IPS DF 4.7 (cell line): ENCODE data around the gene STARD13.

Experiments used
- DNase-seq: peaks from one replicate; pipeline ENCODE4 v3.0.0-alpha.2; 2013; ENCODE audit warnings: low spot score; ENCODE audit errors: extremely low read depth

The STARD13 gene

DNA sequence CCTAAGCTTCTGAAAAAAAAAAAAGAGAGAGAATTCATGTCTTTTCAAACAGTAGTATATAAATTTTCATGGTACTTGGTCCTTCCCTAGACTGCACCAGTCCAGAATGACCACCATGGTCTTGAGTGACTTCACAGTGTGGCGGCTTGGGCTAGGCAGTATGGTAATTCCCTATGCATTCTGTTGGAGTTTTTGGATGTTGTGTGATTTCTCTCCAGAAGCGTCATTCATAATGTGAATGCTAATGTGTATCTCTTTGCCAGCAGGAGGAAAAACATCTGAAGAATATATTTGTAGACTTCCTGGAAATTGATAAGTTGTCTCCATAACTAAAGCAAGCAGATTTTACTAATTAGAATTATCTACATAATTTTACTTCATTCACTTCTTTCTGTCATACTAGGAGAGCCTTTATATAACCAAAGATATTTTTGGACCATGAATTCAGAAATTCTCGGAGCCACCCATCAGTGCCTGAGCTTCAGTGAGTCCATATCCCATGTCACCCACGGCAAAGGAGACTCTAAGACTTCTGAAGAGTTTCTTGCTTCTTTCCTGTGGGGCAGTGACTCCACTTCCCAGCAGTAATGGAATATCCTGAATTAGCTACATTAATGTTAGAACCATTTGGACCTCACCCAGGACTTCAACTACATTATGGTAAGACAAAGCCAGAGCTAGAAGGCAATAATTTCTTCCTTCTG is 8.4 kb downstream of the STARD13 start:
- no peak for DNase-seq

DNA sequence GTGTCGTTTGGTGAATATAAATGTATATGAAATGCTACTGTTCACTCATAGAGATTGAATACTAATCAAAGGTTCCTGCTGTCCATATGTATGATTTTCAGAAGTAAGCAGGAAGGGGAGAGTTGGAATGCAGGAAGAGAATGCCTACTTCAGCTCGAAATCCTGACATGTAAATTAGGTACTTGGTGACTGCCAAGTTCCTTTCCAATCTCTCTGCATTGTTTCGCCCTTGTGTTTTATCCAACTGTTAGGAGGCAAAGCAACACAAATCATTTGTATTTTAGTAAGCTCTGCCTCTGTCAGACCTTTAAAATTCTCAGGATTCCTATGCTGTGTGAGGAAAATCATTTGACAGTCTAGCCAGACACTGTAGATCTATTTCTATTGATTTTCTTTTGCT is 9.0 kb downstream of the STARD13 start:
- no peak for DNase-seq

DNA sequence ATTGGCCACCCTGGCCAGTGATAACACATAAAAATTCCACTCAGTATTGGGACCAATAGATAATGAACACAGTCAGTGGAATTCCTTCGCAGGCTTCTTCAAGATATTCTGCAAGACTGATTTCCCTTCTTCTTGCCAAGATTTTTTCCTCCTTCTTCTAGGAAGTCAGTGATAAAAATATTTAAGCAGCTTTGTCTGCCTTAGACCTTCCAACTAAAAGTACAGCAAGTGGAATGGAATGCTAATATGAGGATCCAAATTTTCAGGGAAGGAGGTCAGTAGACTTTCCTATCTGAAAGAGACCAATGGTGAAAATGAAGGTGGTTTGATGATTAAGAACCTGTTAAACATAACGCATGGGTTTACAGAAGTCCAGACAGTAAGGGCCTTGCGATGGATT is 9.6 kb downstream of the STARD13 start:
- DNase-seq, result no peak

DNA sequence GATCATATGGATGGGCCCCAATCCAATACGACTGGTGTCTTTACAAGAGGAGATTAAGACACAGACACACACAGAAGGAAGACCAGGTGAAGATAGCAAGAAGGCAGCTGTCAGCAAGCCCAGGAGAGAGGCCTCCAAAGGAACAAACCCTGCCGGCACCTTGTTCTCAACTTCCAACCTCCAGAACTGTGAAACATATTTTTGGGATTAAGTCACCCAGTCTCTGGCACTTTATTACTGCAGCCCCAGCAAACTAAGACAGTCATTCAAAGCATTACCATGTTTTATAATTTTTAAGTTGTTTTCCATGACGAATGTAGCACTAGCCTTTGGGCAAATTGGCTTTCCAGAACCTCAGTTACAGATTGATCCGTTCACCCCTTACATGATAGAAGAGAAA is 11.3 kb downstream of the STARD13 start:
- no peak for DNase-seq

DNA sequence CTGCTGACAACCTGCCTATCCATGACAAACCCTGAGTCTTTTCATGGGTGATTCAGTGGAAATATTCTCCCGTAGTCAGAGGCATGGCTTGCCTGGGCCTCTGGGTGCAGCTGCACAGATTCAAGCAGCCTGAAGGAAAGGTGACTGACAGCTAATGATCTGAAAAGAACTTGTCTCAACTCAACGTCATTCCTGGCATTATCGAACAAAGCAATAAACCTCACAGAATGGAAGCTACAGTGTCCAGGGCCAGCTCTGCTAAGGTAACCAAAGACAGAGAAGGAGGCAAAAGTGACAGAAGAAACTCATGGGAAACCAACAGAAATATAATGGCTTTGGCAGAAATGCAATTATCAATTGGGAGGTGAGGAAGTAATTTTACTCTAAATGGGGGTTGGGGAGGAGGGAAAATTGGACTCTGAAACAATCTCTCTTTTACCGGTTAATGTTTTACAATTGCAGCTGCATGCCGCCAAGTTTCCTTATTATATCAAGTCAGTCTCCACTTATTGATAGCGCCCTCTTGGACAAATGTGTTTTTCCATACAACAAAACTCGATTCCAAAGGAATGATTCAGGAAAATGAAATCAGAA is 12.9 kb downstream of the STARD13 start:
- DNase-seq, result no peak

DNA sequence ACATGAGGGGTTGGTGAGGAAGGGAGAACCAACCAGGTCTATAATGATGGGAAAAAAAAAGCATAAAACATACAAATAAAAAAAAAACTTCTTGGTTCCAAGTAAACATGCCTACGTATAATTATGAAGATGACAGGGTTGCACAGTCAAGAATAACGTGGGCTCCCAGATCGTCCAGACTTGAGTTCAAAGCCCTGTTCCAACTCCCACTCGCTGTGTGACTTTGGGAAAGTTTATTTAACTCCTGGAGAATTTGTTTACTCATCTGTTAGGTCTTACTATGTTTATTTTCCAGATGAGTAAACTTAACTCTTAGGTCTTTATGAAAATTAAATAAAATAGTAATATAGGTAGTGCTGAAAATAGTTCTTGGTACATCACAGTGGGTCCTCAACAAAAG is 13.8 kb downstream of the STARD13 start:
- no peak for DNase-seq

DNA sequence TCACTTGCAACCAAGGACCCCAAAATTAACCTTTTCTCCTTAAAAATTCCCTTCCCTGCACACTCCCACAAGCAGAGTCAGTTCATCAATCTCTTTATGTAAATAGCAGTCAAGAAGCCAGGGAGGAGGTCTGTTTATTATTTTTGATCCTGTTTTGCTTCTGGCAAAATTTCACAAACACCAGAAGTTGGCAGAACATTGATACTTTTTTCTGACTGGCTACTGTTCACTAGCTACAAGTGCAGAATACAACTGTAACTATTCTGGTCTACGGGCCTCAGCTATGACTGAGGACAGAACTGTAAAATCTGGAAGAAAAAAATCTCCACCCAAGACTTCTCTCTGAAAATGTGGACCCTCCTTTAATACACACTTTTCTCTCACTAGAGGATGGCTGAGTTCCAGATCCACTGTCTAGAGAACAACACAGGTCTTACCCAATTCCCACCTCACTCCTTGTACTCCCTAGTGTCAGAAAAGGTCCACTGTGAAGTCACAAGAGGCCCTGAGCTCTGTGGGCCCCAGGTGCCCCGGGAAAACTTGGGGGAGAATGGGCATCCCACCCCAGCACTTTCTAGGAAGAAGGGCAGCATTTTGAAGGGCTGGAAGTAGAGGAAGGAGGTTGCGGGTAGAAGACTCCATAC is 14.5 kb downstream of the STARD13 start:
- no peak for DNase-seq

DNA sequence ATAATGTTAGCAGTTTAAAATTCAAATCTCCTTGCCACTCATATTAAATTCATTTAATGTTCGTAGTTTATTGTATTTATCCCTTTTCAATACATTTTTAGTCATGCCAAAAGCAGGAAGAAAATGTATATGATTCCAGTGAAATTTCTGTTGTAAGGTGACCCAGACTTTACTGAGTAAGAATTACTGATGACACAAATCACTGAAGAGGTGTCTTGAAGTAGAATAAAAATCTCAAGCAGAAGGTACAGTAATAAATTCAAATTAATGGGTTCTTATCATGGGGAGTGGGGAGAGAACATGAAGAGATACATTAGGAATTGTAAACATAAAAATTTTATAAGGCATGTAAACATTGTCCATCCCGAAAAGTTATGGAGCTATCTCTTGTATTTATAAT is 19.9 kb downstream of the STARD13 start:
- no peak for DNase-seq

DNA sequence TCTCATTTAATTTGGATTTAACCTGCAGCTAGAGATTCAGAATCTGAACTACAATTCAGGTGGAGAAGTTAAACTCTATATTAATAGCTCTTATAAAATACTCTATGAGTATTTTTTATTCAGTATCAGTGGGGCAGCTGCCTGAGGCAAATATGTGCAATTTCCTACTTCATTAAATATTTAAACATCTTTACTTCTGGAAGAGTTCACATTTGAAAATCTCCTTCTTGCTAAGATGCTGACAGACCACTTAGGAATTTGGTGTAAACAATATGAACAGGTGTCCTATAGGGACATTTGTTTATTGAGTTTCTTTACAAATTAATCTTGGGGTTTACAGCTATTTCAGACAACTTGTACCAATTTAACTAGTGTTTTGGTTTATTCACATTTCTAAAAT is 20.4 kb downstream of the STARD13 start:
- no peak for DNase-seq

DNA sequence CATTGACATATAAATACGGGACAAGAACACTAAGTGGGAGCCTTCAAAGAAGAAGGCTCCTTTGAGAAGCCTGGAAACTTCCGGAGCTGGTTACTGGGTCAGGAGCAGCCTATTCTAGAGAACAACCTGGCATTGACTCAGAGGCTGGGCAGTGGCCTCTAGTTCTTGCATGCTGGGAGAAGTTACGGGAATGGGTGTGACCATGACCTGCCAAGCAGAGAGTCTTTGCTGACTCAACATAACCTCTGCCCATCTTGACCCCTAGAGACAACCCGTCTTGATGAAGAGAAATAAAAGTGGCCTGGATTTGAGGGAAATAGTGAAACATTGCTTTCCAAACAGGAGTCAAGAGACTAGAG is 21.0 kb downstream of the STARD13 start:
- no peak for DNase-seq

DNA sequence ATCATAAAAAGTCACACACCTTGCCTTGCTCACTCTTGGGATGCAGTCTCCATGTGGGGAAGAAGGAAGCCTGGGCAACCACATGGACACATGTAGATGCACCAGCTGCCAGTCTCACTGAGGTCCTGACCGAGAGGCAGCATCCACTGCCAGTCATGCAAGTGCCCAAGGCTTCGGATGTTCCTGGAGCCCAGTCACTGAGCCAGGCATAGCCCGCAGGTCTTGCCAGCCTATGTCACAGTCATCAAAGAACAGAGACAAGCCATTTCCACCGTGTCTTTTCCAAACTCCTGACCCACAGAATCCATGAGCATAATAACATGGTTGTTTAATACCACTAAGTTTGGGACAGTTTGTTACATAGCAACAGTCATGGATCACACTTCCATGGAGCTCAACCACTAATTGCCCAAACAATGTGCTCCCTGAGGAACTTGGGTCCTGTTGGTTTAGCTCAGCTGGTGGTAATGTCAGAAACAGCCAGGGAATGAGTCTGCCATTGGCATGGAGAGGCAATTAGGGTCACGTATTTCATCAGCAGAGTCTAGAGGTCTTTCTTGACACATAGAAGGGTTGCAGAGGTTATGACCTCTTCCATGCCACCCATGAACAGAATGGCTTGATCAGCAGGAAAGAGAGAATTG is 21.5 kb downstream of the STARD13 start:
- DNase-seq, result no peak

DNA sequence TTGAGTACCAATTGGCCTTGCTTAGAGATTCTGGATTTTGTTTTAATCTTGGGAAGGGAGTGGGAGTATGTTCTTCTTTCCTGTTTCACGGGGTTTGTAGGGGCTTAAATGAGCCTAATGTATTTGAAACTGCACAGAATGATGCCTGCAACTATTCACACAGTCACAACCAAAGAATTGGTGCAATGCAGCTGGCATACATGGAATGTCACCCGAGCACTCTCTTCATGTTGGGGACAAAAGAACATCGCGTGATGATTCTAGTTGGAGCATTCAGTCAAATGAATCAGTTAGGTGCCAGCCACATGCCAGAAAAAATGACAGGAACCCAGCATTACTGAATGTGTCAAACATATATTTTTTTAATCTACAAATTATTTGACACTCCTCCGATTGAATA is 22.1 kb downstream of the STARD13 start:
- DNase-seq, result no peak

DNA sequence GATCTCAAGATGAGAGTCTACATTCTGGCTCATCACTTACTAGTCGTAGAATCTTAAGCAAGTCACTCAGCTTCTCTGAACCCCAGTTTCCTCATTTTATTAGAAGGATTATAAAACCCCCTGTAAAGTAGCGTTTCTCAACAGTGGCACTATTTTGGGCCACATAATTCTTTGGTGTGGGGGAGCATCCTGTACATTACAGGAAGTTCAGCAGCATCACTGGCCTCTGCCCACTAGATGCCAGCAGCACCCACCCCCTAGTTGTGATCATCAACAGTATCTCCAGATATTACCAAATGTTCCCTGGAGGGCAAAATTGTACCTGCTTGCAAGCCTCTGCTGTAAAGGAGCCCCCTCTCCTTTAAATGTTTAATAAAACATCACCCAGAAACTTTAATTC is 22.6 kb downstream of the STARD13 start:
- no peak for DNase-seq

DNA sequence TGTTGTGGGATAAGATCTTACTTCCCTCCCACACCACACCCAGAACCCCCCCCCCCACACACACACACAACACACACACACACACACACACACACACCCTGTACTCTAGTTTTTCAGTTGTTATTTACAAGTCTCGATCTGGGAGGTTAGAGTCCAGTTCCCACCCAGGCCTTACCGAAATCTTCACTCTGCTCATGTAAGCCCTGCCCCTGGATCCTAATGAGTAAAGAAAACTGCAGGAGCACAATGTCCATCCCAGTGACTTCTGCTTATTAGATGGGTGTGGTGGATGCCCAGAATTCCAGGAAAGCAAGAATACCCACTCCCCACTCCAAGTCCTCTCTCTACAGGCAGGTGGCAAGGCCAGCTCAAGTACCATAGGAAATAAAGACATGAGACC is 23.0 kb downstream of the STARD13 start:
- DNase-seq, result no peak

DNA sequence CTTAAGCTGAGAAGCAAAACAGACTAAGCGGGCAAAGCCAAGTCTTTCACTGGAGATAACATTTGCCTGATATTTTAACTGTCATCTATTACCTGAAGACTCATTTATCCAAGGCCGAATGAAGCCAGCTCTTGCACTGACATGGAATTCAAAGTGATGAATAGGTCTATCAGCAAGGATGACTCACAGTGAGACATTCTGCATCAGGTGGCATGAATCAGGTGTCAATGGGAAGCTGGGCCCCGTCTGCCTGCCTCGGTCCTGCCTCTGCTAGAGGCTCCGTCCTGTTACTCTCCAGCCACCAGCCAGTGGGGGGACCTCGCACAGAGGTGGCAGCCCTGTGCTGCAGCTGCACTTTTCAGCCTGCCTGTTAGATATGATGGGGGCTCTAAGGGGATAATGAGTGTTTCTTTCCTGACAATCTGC is 23.5 kb downstream of the STARD13 start:
- no peak for DNase-seq

DNA sequence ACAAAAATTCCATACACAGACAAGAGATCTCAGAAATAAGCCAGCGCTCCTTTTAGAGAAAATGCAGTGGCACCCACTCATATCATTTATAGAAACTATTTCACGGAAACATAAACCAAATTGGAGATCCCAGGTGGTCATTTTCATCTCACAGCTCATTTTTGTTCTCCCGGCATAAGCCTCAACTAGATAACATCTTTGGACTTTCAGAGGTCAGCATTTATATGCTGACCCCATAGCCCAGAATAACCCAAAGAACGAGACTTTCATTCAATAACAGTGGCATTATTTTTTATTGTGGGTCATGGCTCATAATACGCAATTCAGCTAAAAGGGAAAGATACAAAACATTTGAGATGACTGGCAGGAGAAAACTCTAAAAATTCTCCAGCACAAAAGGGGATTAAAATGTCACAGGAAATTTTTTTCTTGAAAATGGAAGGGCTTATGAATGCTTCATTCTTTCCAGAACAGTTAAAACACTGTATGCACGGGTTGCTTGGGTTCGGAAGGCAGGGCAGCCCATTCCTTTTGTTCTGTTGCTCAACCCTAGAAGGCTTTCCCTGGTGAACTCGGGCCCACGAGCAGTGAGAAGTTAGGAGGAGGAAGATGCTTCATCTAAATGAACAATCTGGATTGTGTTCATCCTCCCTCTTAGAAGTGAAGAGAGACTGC is 24.0 kb downstream of the STARD13 start:
- DNase-seq, result no peak

DNA sequence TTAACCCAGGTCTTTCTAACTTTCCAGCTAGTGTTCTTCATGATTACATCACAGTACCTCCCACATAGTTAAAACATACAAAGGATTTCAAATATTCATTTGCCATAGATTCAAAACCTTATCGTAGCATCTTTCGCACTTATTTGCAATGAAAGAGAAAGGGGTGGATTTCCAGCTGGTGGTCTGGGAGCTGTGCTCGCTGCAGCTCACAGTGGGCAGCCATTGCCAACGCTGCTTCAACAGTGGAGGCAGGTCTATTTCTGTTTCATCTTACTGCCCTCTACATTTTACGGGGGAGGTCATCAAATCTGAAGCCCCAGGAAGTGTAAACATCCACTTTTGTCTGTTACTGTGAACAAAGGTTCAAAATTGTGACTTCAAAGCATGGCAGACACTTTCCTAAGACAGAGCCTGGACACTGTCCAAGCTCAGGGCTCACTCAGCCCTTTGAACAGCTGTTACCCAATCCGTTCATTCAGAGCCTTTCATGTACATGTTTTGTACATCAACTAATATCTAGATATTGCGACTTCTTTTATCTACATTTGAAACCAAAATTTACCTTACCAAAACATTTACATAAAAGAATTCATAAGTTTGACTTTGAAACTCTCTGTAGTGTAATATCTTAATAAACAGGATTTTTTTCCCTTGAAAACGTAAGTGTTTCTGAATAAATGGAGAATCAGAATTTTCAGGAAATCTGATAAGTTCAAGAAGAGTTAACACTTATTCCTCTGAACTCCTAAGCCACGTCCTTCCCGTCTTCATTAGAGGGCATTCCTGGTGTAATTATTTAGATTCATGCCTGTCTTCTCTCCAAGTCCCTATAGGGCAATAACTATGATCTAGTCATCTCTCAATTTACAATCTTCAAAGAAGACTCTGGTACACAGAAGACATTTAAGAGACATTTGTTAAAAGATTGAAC is 25.1 kb downstream of the STARD13 start:
- no peak for DNase-seq

DNA sequence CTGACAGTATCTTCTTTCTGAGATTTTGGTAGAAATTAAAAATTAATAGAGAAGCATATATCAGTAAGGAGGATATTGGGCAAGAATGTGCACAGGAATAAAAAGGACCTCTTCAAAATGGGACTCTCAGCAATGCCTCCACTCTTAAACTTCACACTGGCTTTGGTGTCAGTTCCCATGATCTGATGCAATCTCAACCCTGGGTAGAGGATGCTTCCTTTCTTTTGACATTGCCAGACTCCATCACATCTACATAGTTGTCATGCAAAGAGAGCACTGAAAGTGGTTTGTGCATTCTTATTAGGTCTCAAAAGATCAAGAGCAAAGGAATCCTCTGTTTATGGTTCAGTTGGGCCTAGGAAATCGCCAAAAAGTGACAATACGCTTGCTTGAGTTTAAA is 26.3 kb downstream of the STARD13 start:
- peak; percentile 75 for DNase-seq

DNA sequence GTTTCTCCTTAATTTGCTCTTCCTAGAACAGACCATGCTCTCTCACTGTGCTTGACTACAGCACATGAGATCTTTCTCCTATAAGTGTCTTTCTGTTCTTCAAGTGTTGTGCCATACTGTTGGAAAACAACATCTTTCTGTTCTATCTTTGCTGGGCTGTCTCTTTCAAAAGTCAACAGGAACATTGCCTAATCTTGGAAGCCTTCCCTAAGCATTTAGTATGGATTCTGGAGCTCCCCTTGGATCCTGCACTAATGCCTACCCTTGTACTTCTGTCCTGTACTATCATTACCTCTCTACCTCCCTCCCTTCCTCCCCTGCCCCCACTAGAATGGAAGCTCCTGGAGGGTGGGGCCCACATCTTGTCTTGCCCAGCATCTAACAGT is 26.8 kb downstream of the STARD13 start:
- DNase-seq, result no peak

DNA sequence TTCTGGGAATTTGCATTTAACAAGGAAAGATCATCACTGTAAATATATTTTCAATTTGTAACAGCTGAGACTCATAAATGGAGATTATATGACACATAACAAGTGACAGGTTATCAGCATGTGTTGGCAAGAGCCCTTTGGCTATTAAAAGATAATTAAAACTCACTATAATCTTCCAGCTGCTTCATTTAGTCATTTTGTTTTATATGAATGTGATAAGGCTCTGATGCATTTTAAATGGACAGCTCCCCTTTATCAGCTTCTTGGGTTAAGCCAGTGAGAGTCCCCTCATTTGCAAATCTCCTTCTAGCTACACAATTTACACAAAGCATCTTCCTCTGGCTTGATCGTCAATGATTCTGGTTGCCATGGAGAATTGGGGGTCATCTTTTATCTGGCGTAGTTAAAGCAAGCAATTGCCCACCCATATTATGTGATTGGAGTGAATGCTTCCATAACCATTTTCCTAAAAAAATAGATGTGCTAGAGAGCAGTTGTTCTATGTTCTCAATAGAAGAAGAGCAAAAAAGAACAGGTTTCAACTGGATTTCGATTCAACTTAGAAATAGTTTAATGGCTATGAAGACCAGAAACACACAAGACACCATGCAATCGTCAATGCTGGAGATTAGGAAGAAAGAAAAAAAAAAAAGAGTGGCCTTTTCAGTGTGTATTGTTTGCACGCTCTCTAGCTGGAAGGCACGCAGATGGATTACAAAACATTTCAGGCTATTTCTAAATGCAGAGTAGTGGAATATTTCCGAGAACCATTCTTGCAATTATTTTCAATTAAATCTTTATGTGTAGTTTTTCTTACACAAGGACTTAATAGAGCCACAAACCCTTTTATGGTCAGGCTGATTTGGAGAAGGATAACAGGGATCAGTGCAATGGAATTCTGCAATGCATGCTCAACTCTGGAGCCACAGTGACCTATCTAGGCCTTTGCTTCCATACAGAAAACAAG is 27.4 kb downstream of the STARD13 start:
- no peak for DNase-seq
